ENCODE results near the gene EEF1AKMT3. TPM values are rescaled to one million over a fixed set of nuclear protein-coding genes. Genes with fewer than 3 reads are reported as not detected.

Gene EEF1AKMT3
- total and polyA plus RNA-seq, 2 of the 4 experiments (the other 2 are of a cell fraction) = 3.2 to 8.1 TPM

GRCh38 chr12:57803319-57803893 is 31.0 kb downstream of the EEF1AKMT3 start:
- Histone ChIP-seq H3K18ac (ENCODE audit: low read depth, low read length) (no peak overlapping the region), H3K9ac (ENCODE audit: low read depth, low read length) (no peak overlapping the region), H2BK20ac (ENCODE audit: low read depth, low read length) (no peak overlapping the region), H3K27ac (ENCODE audit: insufficient read depth, low read length) (no peak overlapping the region), H3K4me1 (ENCODE audit: control insufficient read depth, insufficient read depth, low read length) (no peaks in the 10 kb centered on the region), H3K4me2 (ENCODE audit: low read depth, low read length) (no peak overlapping the region), H3K4me3 (ENCODE audit: insufficient read depth, low read depth, low read length) (no peak overlapping the region), H2BK120ac (ENCODE audit: low read depth, low read length) (no peak overlapping the region), H3K9me3 (ENCODE audit: control insufficient read depth, insufficient read depth, low read length) (no peaks in the 10 kb centered on the region), H4K20me1 (ENCODE audit: insufficient read depth, low read length) (no peaks in the 10 kb centered on the region; the same call in 1 of the 2 replicates), H2AFZ (replicated peaks; ENCODE audit: low read length, poor library complexity) (peak overlapping the region; percentile 12), H3K4ac (ENCODE audit: low read depth, low read length) (no peak overlapping the region), H2BK5ac (ENCODE audit: low read depth, low read length, poor library complexity, severe bottlenecking) (no peak overlapping the region), H4K8ac (ENCODE audit: low read depth in 2 of 2, low read length in 2 of 2) (no peak overlapping the region), H2BK15ac (ENCODE audit: low read depth, low read length) (no peak overlapping the region), H3K14ac (replicated peaks; ENCODE audit: low read depth, low read length) (no peak overlapping the region), H3K23ac (ENCODE audit: low read depth, low read length) (no peak overlapping the region), H3K79me1 (ENCODE audit: low read depth in 1 of 2, low read length in 2 of 2) (no peaks in the 10 kb centered on the region), H3K56ac (ENCODE audit: extremely low read depth, insufficient read depth, low read length) (no peak overlapping the region), H2AK5ac (ENCODE audit: low read depth, low read length) (no peak overlapping the region; the same call in 1 of the 2 replicates), H3K9me1 (ENCODE audit: insufficient read depth, low read length) (0 out of 2 replicates have a peak, but pooled peaks cover 2% of the 10 kb centered on the region), H2AK9ac (replicated peaks; ENCODE audit: low read depth, low read length, poor library complexity) (no peak overlapping the region), H3K27me3 (ENCODE audit: control insufficient read depth, insufficient read depth, low read length) (no peaks in the 10 kb centered on the region), H4K5ac (ENCODE audit: low read depth, low read length) (no peak overlapping the region), H4K91ac (ENCODE audit: insufficient read depth, low read depth, low read length) (no peak overlapping the region), H3K36me3 (ENCODE audit: control insufficient read depth, insufficient read depth, low read length) (peaks cover 48% of the 10 kb centered on the region)
- no TSS peak for BruUV-seq (replicated peaks)
- DNase-seq (peak; percentile 42), ATAC-seq (ENCODE audit: low read depth) (peak; percentile 92)
- no peak for TF ChIP-seq MAZ (IDR thresholded peaks at IDR 0.05; ENCODE audit: borderline replicate concordance, low read depth, low read length)
- TF ChIP-seq CTCF (conservative IDR thresholded peaks at IDR 0.05; ENCODE audit: low read depth, low read length) = peak; percentile 83
- peak; percentile 78 for TF ChIP-seq SMC3 (IDR thresholded peaks at IDR 0.05; ENCODE audit: low read depth, low read length)
- TF ChIP-seq RAD21 (IDR thresholded peaks at IDR 0.05; ENCODE audit: low read length) = peak; percentile 71
- dilution Hi-C loops (cut with HindIII; ENCODE audit: low sequenced_read_pairs, unreplicated experiment) = no loop called here
- intact Hi-C loops (cut with micrococcal nuclease) = loop anchor here (1.0 kb wide), 1 partner anchor 102 kb away; no protein-coding TSS in a partner anchor
- 46% methylated on average over 5 of the region's 9 CpGs; no CpG with 5 or more reads in 1 of the 2 experiments for WGBS, 2 experiments (ENCODE audit: extremely low coverage in 2 of 2, insufficient read length in 1 of 2)
- ChIA-PET CTCF (interaction anchor here (0.7 to 2.2 kb wide), 12 partner anchors 9 to 110 kb away, joined by 3 to 13 read pairs (median 3); partner anchors contain the start of genes AVIL and TSFM), POLR2A (ENCODE audit: unreplicated experiment) (no interaction called here)
- in situ Hi-C loops (cut with MboI; ENCODE audit: low sequenced_read_pairs) = no loop called here
